IMR-90 (cell line): ENCODE results near the gene HEBP1.

ENCODE experiments used
- BHLHE40 ChIP-seq: fragments of 150-350 bp; IDR thresholded peaks from 2 replicates; pipeline ENCODE4 v1.6.1; 2016; ENCODE audit warnings: mild to moderate bottlenecking, low read depth, low read length
- CEBPB ChIP-seq: IDR thresholded peaks from 2 replicates; pipeline ENCODE4 v1.6.1; 2012; ENCODE audit warnings: low read depth, low read length, improper control_type of control experiment
- CTCF ChIP-seq: conservative IDR thresholded peaks from 2 replicates; pipeline ENCODE4 v1.5.1; 2012; ENCODE audit warnings: mild to moderate bottlenecking, low read depth, low read length, improper control_type of control experiment
- FOS ChIP-seq: fragments of 150-350 bp; IDR thresholded peaks from 2 replicates; pipeline ENCODE4 v1.6.1; 2016; ENCODE audit warnings: low read depth, low read length
- MAFK ChIP-seq: IDR thresholded peaks from 2 replicates; pipeline ENCODE4 v1.6.1; 2012; ENCODE audit warnings: low read depth, low read length, improper control_type of control experiment
- MAZ ChIP-seq: IDR thresholded peaks from 2 replicates; pipeline ENCODE4 v1.6.1; 2012; ENCODE audit warnings: low read depth, mild to moderate bottlenecking, low read length, improper control_type of control experiment, moderate library complexity, borderline replicate concordance
- MXI1 ChIP-seq: IDR thresholded peaks from 2 replicates; pipeline ENCODE4 v1.6.1; 2012; ENCODE audit warnings: low read depth, mild to moderate bottlenecking, low read length, moderate library complexity, borderline replicate concordance
- NFE2L2 ChIP-seq: fragments of 150-350 bp; IDR thresholded peaks from 2 replicates; pipeline ENCODE4 v1.6.1; 2016; ENCODE audit warnings: low read depth, mild to moderate bottlenecking, low read length
- POLR2A ChIP-seq: IDR thresholded peaks from 2 replicates; pipeline ENCODE4 v1.6.1; 2012; ENCODE audit warnings: mild to moderate bottlenecking, low read depth, low read length
- RAD21 ChIP-seq: IDR thresholded peaks from 2 replicates; pipeline ENCODE4 v1.6.1; 2012; ENCODE audit warnings: low read length, improper control_type of control experiment
- RFX5 ChIP-seq: IDR thresholded peaks from 2 replicates; pipeline ENCODE4 v1.8.0; 2012; ENCODE audit warnings: low read depth, mild to moderate bottlenecking, low read length, moderate library complexity
- SMC3 ChIP-seq: fragments of 150-350 bp; IDR thresholded peaks from 2 replicates; pipeline ENCODE4 v1.6.1; 2016; ENCODE audit warnings: low read depth, mild to moderate bottlenecking, antibody characterized with exemption, low read length, moderate library complexity
- USF2 ChIP-seq: fragments of 150-350 bp; IDR thresholded peaks from 2 replicates; pipeline ENCODE4 v1.6.1; 2017; ENCODE audit warnings: mild to moderate bottlenecking, antibody characterized with exemption, low read length, low read depth

GRCh38 chr12:12941450-12942350 is 58.4 kb downstream of the HEBP1 start:
- TF ChIP-seq CTCF (no peak), MAZ (no peak), MAFK (no peak), SMC3 (no peak), BHLHE40 (no peak), POLR2A (no peak), FOS (no peak), CEBPB (peak; percentile 46; the same call in 1 of the 2 replicates), RFX5 (no peak), RAD21 (no peak), NFE2L2 (no peak), USF2 (no peak), MXI1 (no peak)
